Endodermal cell (in vitro differentiated cells): ENCODE results near the gene ZBTB46. TPM values are rescaled to one million over a fixed set of nuclear protein-coding genes. Genes with fewer than 3 reads are reported as not detected.

Experiments used
- DNase-seq: peaks from one replicate; pipeline ENCODE4 v3.0.0-alpha.2; 2017
- H3K27ac ChIP-seq: 2 replicates; pipeline ENCODE4 v1.5.1; 2013; ENCODE audit warnings: mild to moderate bottlenecking, low read depth, low read length, moderate library complexity
- H3K27me3 ChIP-seq: 2 replicates; pipeline ENCODE4 v1.6.1; 2013; ENCODE audit warnings: mild to moderate bottlenecking, low read length, moderate library complexity; ENCODE audit not compliant: insufficient read depth, control insufficient read depth, poor library complexity, severe bottlenecking
- H3K36me3 ChIP-seq: 2 replicates; pipeline ENCODE4 v1.7.0; 2013; ENCODE audit warnings: mild to moderate bottlenecking, low read length, moderate library complexity; ENCODE audit not compliant: control insufficient read depth, insufficient read depth
- H3K4me1 ChIP-seq: one replicate; pipeline ENCODE4 v1.7.0; 2013; ENCODE audit warnings: low read length; ENCODE audit not compliant: control insufficient read depth, insufficient read depth
- H3K4me3 ChIP-seq: 2 replicates; pipeline ENCODE4 v1.5.1; 2013; ENCODE audit warnings: mild to moderate bottlenecking, low read length, moderate library complexity
- H3K9ac ChIP-seq: 2 replicates; pipeline ENCODE4 v1.6.1; 2013; ENCODE audit warnings: mild to moderate bottlenecking, low read length, moderate library complexity; ENCODE audit not compliant: poor library complexity, severe bottlenecking; ENCODE audit errors: extremely low read depth
- H3K9me3 ChIP-seq: 2 replicates; pipeline ENCODE4 v1.6.1; 2013; ENCODE audit warnings: mild to moderate bottlenecking, low read length, moderate library complexity; ENCODE audit not compliant: control insufficient read depth
- H3K27ac Mint-ChIP-seq: 2 replicates; pipeline ENCODE4 v1.8.0; 2020; ENCODE audit warnings: mixed read lengths
- H3K27me3 Mint-ChIP-seq: 2 replicates; pipeline ENCODE4 v1.8.0; 2021; ENCODE audit warnings: mild to moderate bottlenecking, mixed read lengths; ENCODE audit not compliant: insufficient read depth
- H3K36me3 Mint-ChIP-seq: 2 replicates; pipeline ENCODE4 v1.8.0; 2020; ENCODE audit warnings: low read depth, mixed read lengths
- H3K4me1 Mint-ChIP-seq: 2 replicates; pipeline ENCODE4 v1.8.0; 2020; ENCODE audit warnings: mixed read lengths
- H3K4me3 Mint-ChIP-seq: 2 replicates; pipeline ENCODE4 v1.8.0; 2020; ENCODE audit warnings: mild to moderate bottlenecking, moderate library complexity, mixed read lengths
- H3K9me3 Mint-ChIP-seq: 2 replicates; pipeline ENCODE4 v1.8.0; 2020; ENCODE audit warnings: mild to moderate bottlenecking, mixed read lengths
- CTCF ChIP-seq: fragments of 200-600 bp; sonication (generic); conservative IDR thresholded peaks from 2 replicates; pipeline ENCODE4 v1.5.0; 2021; ENCODE audit warnings: antibody characterized with exemption, mild to moderate bottlenecking
- WGBS, 2 experiments: methylation state at CpG; one replicate each; pipeline versions ENCODE4 v1.1.5 to v1.1.7; 2013; ENCODE audit warnings: missing lambda C conversion rate in 2 of 2, mixed read lengths in 1 of 2; ENCODE audit not compliant: insufficient coverage in 1 of 2, insufficient read length in 1 of 2; 5-methylcytosine and 5-hydroxymethylcytosine counted together
- total RNA-seq, 2 donors: library from RNA; stranded (reverse); fragmentation: NEBNext Ultra II Directional in 1 of 2; extraction: Animal tissue kit (Norgen Biotek cat#: 25700) in 1 of 2; gene quantifications; 2 replicates in 1 of 2; 3 replicates in 1 of 2; pipeline ENCODE4 v1.2.1, GENCODE V29; 2021

The ZBTB46 gene
- total RNA-seq, 2 donors from 2014 or later = 24.9 to 25.9 TPM

GRCh38 chr20:63843778-63844177 is 12.7 kb upstream of the ZBTB46 start:
- Histone ChIP-seq H3K4me1 (peaks cover 6% of the 10 kb centered on the region), H3K9me3 (no peaks in the 10 kb centered on the region), H3K36me3 (no peaks in the 10 kb centered on the region), H3K9ac (no peak overlapping the region), H3K27me3 (no peaks in the 10 kb centered on the region), H3K4me3 (no peak overlapping the region), H3K27ac (no peak overlapping the region)
- TF ChIP-seq CTCF = no peak
- WGBS, 2 experiments = 84 to 88% methylated on average over 6 to 16 of the region's 16 CpGs
- Mint-ChIP-seq H3K36me3 (no peaks in the 10 kb centered on the region), H3K27me3 (peaks cover 3% of the 10 kb centered on the region), H3K27ac (no peak overlapping the region), H3K9me3 (no peaks in the 10 kb centered on the region), H3K4me1 (peaks cover 2% of the 10 kb centered on the region), H3K4me3 (no peak overlapping the region)
- DNase-seq = no peak

GRCh38 chr20:63843222-63843621 is 12.2 kb upstream of the ZBTB46 start:
- H3K9me3 ChIP-seq = no peaks in the 10 kb centered on the region
- Mint-ChIP-seq H3K36me3 (no peaks in the 10 kb centered on the region), H3K4me3 (no peak overlapping the region), H3K27me3 (peaks cover 3% of the 10 kb centered on the region), H3K4me1 (peaks cover 2% of the 10 kb centered on the region), H3K27ac (no peak overlapping the region), H3K9me3 (no peaks in the 10 kb centered on the region)
- no peaks in the 10 kb centered on the region for H3K27me3 ChIP-seq
- no peaks in the 10 kb centered on the region for H3K36me3 ChIP-seq
- peaks cover 6% of the 10 kb centered on the region for H3K4me1 ChIP-seq
- WGBS, 2 experiments = 93% methylated on average over 9 to 12 of the region's 12 CpGs
- no peak overlapping the region for H3K4me3 ChIP-seq
- H3K27ac ChIP-seq = no peak overlapping the region
- H3K9ac ChIP-seq = no peak overlapping the region
- TF ChIP-seq CTCF = no peak
- DNase-seq = peak; percentile 38

GRCh38 chr20:63842258-63842657 is 11.2 kb upstream of the ZBTB46 start:
- no peak overlapping the region for H3K4me3 ChIP-seq
- H3K9me3 ChIP-seq = no peaks in the 10 kb centered on the region
- TF ChIP-seq CTCF = no peak
- H3K36me3 ChIP-seq = no peaks in the 10 kb centered on the region
- peaks cover 2% of the 10 kb centered on the region for H3K4me1 ChIP-seq
- H3K27ac Mint-ChIP-seq = no peak overlapping the region
- no peak for DNase-seq
- no peak overlapping the region for H3K4me3 Mint-ChIP-seq
- peaks cover 5% of the 10 kb centered on the region for H3K27me3 Mint-ChIP-seq
- no peaks in the 10 kb centered on the region for H3K27me3 ChIP-seq
- H3K36me3 Mint-ChIP-seq = no peaks in the 10 kb centered on the region
- no peak overlapping the region for H3K9ac ChIP-seq
- H3K27ac ChIP-seq = no peak overlapping the region
- no peaks in the 10 kb centered on the region for H3K9me3 Mint-ChIP-seq
- peaks cover 2% of the 10 kb centered on the region for H3K4me1 Mint-ChIP-seq
- WGBS, 2 experiments = 92 to 100% methylated on average over 1 to 9 of the region's 9 CpGs
